Calu3 (cell line): Measurements from ENCODE around the gene HOXB5. TPM values are rescaled to one million over a fixed set of nuclear protein-coding genes. Genes with fewer than 3 reads are reported as not detected.

Experiments
- BruUV-seq: library from RNA; stranded (reverse); fragments of 400-500 nt; replicated peaks from 2 replicates; lab custom pipeline; 2021; lab: Mats Ljungman, UMichigan
- CTCF ChIA-PET: fragments of 300-600 bp; sonication (Branson Sonifier 250); formaldehyde crosslinking; loops from one replicate; lab custom pipeline; 2022; ENCODE audit warnings: antibody characterized with exemption; lab: Charles Lee
- DNase-seq: peaks from one replicate; pipeline ENCODE4 v3.0.0; 2022
- H3K27ac Mint-ChIP-seq: one replicate; pipeline ENCODE4 v1.8.0; 2022; ENCODE audit warnings: mixed read lengths; ENCODE audit not compliant: unreplicated experiment
- H3K27me3 Mint-ChIP-seq: one replicate; pipeline ENCODE4 v1.8.0; 2022; ENCODE audit warnings: mixed read lengths; ENCODE audit not compliant: unreplicated experiment
- H3K36me3 Mint-ChIP-seq: one replicate; pipeline ENCODE4 v1.8.0; 2022; ENCODE audit warnings: mild to moderate bottlenecking, moderate library complexity, mixed read lengths; ENCODE audit not compliant: insufficient read depth, unreplicated experiment
- H3K4me1 Mint-ChIP-seq: one replicate; pipeline ENCODE4 v1.8.0; 2022; ENCODE audit warnings: mild to moderate bottlenecking, low read depth, mixed read lengths; ENCODE audit not compliant: unreplicated experiment
- H3K4me3 Mint-ChIP-seq: one replicate; pipeline ENCODE4 v1.8.0; 2022; ENCODE audit warnings: mild to moderate bottlenecking, low read depth, moderate library complexity, mixed read lengths; ENCODE audit not compliant: unreplicated experiment
- H3K9me3 Mint-ChIP-seq: one replicate; pipeline ENCODE4 v1.8.0; 2022; ENCODE audit warnings: low read depth, mixed read lengths; ENCODE audit not compliant: unreplicated experiment
- intact Hi-C: fragments of 100-400 bp; cut with micrococcal nuclease; formaldehyde crosslinking; loops from one replicate; pipeline ENCODE4 v1.10.0; 2022; ENCODE audit not compliant: unreplicated experiment
- total RNA-seq: library from RNA; stranded (reverse); gene quantifications from 2 replicates; pipeline ENCODE4 v1.2.3, GENCODE V29; 2022
- TF ChIP-seq, protein P1 (sequence below): fragments of 200-600 bp; IDR thresholded peaks from one replicate; pipeline ENCODE4 v1.8.0; 2022; ENCODE audit warnings: antibody characterized with exemption; ENCODE audit not compliant: unreplicated experiment

HOXB5 gene
- total RNA-seq, 1 experiment from 2014 or later, result 48.5 TPM

DNA sequence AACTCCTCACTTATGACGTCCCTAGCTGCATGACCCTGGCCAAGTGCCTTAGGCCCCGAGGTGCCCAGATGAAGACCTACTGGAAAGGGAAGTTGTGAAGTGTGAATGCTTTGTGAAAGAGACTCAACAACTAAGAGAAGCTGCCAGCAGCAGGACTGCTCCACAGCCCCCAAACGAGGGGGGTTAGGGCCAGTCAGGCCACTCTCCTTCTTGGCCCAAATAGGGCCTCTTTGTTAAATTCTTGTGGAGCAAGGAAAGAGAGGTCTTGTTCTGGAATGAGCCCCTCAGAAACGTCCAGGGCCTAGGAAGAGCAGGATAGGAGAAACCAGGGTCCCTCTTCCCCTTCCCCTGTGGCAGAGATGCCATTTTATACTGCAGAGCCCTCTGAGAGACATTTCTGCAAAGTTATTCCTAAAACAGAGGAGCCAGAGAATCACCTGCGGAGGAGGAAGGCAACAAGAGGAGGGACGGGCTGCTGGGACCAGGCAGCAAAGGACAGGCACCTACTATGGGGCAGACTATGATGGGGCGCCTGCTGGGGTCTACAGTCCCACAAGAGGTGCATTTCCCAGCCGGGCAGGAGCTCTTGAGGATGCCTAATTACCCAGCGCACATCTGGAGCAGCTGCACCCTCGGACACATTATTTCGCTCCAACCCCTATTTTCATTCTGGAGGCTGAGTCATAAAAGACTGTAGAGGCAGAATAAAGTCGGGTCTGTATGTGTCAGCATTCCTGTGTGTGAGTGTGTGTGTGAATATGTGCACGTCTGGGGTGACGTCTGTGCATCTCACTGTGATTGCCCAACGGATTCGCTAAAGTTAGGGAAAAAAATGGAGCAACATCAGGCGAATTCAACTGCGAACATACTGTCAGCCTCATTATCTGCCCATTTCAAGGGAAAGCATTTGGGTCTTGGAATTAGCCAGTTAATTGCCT lies 44.0 kb upstream of the HOXB5 start:
- H3K27ac Mint-ChIP-seq, result no peak overlapping the region
- CTCF ChIA-PET, result no interaction called here
- H3K9me3 Mint-ChIP-seq, result no peaks in the 10 kb centered on the region
- BruUV-seq, result no TSS peak
- TF ChIP-seq, protein P1, sequence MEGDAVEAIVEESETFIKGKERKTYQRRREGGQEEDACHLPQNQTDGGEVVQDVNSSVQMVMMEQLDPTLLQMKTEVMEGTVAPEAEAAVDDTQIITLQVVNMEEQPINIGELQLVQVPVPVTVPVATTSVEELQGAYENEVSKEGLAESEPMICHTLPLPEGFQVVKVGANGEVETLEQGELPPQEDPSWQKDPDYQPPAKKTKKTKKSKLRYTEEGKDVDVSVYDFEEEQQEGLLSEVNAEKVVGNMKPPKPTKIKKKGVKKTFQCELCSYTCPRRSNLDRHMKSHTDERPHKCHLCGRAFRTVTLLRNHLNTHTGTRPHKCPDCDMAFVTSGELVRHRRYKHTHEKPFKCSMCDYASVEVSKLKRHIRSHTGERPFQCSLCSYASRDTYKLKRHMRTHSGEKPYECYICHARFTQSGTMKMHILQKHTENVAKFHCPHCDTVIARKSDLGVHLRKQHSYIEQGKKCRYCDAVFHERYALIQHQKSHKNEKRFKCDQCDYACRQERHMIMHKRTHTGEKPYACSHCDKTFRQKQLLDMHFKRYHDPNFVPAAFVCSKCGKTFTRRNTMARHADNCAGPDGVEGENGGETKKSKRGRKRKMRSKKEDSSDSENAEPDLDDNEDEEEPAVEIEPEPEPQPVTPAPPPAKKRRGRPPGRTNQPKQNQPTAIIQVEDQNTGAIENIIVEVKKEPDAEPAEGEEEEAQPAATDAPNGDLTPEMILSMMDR, result no peak
- no peak overlapping the region for H3K4me3 Mint-ChIP-seq
- no peak for DNase-seq
- intact Hi-C loops, result no loop called here
- H3K4me1 Mint-ChIP-seq, result peaks cover 17% of the 10 kb centered on the region
- peaks cover 42% of the 10 kb centered on the region for H3K36me3 Mint-ChIP-seq
- no peaks in the 10 kb centered on the region for H3K27me3 Mint-ChIP-seq

DNA sequence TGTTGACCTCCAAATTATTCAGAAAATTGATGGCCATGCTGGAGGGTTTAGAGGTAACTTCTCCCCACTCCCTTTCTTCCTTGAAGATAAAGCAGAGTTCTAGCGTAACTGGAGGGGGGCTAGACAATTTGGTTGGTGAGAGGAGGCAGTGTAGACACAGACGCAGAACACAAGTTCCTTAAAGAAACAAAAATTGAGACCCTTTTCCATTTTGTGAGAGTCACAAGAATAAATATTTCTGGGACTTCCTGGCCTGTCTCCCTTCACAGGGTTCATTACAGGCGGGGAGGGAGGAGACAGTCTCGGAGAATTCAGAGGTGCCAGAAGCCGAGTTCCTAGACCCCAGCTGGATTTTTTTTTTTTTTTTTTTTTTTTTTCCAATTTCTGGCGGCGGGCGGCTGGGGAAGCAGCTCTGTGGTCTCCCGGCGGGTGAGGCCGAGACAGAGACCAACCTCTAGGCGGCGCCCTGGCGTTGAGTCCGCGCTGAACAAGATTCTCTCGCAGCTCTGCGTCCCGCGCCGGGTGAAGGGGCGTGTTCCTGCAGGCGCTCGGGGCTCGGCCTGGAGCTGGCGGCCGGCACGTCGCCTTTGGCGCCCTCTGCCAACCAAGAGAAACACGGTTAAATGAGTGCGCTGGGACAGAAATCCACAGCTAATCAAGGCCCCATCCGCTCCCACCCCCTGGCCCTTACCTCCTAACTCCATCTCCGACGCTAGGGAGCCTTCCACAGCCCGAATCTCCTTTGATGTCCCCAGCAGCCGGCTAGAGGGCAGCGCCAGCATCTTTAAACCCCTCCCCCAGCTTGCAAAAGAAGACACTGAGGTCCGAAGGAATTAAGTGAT lies 42.8 kb upstream of the HOXB5 start:
- no TSS peak for BruUV-seq
- Mint-ChIP-seq H3K36me3 (peaks cover 45% of the 10 kb centered on the region), H3K27ac (no peak overlapping the region), H3K9me3 (no peaks in the 10 kb centered on the region), H3K4me1 (peaks cover 16% of the 10 kb centered on the region), H3K27me3 (no peaks in the 10 kb centered on the region), H3K4me3 (no peak overlapping the region)
- CTCF ChIA-PET, result interaction anchor here (0.7 kb wide), 1 partner anchor 259 kb away, joined by 3 read pairs; no protein-coding TSS in a partner anchor
- TF ChIP-seq, protein P1, result peak; percentile 17
- no peak for DNase-seq
- intact Hi-C loops, result no loop called here

DNA sequence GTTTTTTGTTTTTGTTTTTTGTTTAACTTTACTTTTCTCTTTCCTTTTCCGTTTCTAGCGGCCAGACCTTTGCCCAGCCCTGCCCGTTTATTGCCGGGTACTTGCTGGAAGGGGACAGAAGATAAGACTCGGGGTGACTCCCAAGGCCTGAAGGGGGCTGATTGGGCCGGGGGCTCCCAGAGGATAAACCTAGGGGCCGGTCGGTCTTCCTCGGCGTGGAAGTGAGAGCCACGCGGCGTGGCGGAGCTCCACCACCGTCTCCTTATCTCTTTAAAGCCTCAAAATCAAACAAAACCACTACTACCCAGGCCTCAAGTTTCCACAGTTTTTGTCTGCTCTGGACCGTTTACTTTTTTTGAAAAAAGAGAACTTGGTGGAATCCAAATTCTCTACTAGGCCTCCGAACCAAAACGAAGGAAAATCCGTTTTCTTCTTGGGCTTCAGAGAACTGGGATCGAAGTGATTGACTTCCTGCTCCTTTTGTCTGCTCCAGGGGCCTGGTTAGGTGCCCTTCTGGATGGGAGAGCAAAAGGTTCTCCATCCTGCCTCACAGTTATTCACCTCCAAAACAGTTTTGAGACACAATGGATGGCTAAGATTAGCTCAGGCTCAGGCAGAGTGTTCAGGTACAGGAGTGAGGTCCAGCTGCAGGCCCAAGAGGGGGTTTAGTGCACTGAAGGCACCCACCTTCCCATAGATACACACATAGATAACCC lies 41.1 kb upstream of the HOXB5 start:
- Mint-ChIP-seq H3K36me3 (peaks cover 50% of the 10 kb centered on the region), H3K4me3 (no peak overlapping the region), H3K27me3 (no peaks in the 10 kb centered on the region), H3K4me1 (peaks cover 7% of the 10 kb centered on the region), H3K9me3 (no peaks in the 10 kb centered on the region), H3K27ac (no peak overlapping the region)
- no TSS peak for BruUV-seq
- intact Hi-C loops, result no loop called here
- TF ChIP-seq, protein P1, result no peak
- CTCF ChIA-PET, result interaction anchor here (0.5 kb wide), 1 partner anchor 543 kb away, joined by 3 read pairs; no protein-coding TSS in a partner anchor
- no peak for DNase-seq

DNA sequence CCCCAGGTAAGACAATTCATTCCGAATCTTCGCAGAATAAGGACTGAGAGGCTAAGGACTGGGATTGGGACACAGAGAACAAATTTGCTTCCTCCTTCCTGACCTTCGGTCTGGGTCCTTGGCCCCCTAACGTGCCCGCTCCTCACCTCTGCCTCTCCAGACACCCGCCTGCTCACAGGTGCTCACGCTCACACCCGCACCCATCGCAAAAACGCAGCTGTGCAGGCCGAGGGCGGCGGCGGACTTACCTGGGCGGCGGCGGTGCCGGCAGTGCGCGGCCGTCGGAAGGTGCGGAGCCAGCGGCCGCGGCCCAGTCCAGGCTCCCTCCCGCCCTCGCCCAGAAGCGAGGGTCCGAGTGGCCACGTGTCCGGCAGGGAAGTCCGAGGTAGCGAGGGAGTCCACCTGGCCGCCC lies 39.7 kb upstream of the HOXB5 start:
- Mint-ChIP-seq H3K4me3 (no peak overlapping the region), H3K36me3 (peaks cover 54% of the 10 kb centered on the region), H3K27me3 (no peaks in the 10 kb centered on the region), H3K9me3 (no peaks in the 10 kb centered on the region), H3K4me1 (no peaks in the 10 kb centered on the region), H3K27ac (no peak overlapping the region)
- TF ChIP-seq, protein P1, result no peak
- CTCF ChIA-PET, result no interaction called here
- BruUV-seq, result no TSS peak
- intact Hi-C loops, result no loop called here
- no peak for DNase-seq
